ENCODE results near the gene MAD1L1. TPM values are rescaled to one million over a fixed set of nuclear protein-coding genes. Genes with fewer than 3 reads are reported as not detected.

MAD1L1 gene
- total and polyA plus RNA-seq, 2 of the 4 experiments (the other 2 are of a cell fraction): 29.0 to 40.9 TPM

- no peak for ATAC-seq (ENCODE audit: low read depth)
- Histone ChIP-seq H2BK120ac (ENCODE audit: low read depth, low read length) (no peak overlapping the region), H3K4me1 (ENCODE audit: control insufficient read depth, insufficient read depth, low read length) (peaks cover 20% of the 10 kb centered on the region), H3K4me2 (ENCODE audit: low read depth, low read length) (no peak overlapping the region), H3K56ac (ENCODE audit: extremely low read depth, insufficient read depth, low read length) (no peak overlapping the region), H4K91ac (ENCODE audit: insufficient read depth, low read depth, low read length) (no peak overlapping the region), H3K9me3 (ENCODE audit: control insufficient read depth, insufficient read depth, low read length) (no peaks in the 10 kb centered on the region), H2AFZ (replicated peaks; ENCODE audit: low read length, poor library complexity) (no peak overlapping the region), H3K9me1 (ENCODE audit: insufficient read depth, low read length) (peaks cover 19% of the 10 kb centered on the region; the same call in 1 of the 2 replicates), H3K4ac (ENCODE audit: low read depth, low read length) (no peak overlapping the region), H3K79me1 (ENCODE audit: low read depth in 1 of 2, low read length in 2 of 2) (peaks cover 0 to 30% of the 10 kb centered on the region in 2 experiments; a peak in 2 of 4 replicates), H2BK5ac (ENCODE audit: low read depth, low read length, poor library complexity, severe bottlenecking) (no peak overlapping the region), H4K5ac (ENCODE audit: low read depth, low read length) (no peak overlapping the region), H3K23ac (ENCODE audit: low read depth, low read length) (no peak overlapping the region), H2BK20ac (ENCODE audit: low read depth, low read length) (no peak overlapping the region), H3K4me3 (ENCODE audit: insufficient read depth, low read depth, low read length) (no peak overlapping the region), H4K20me1 (ENCODE audit: insufficient read depth, low read length) (no peaks in the 10 kb centered on the region; the same call in 1 of the 2 replicates), H3K36me3 (ENCODE audit: control insufficient read depth, insufficient read depth, low read length) (no peaks in the 10 kb centered on the region), H2AK5ac (ENCODE audit: low read depth, low read length) (no peak overlapping the region), H3K27ac (ENCODE audit: insufficient read depth, low read length) (no peak overlapping the region), H2AK9ac (replicated peaks; ENCODE audit: low read depth, low read length, poor library complexity) (no peak overlapping the region), H3K18ac (ENCODE audit: low read depth, low read length) (no peak overlapping the region), H2BK15ac (ENCODE audit: low read depth, low read length) (no peak overlapping the region), H3K27me3 (ENCODE audit: control insufficient read depth, insufficient read depth, low read length) (no peaks in the 10 kb centered on the region), H3K9ac (ENCODE audit: low read depth, low read length) (no peak overlapping the region), H3K14ac (replicated peaks; ENCODE audit: low read depth, low read length) (no peak overlapping the region), H4K8ac (ENCODE audit: low read depth in 2 of 2, low read length in 2 of 2) (no peak overlapping the region)
- ChIA-PET CTCF (no interaction called here), POLR2A (ENCODE audit: unreplicated experiment) (no interaction called here)
- in situ Hi-C loops (cut with MboI; ENCODE audit: low sequenced_read_pairs): no loop called here
- no TSS peak for BruUV-seq (replicated peaks)
- TF ChIP-seq RFX5 (IDR thresholded peaks at IDR 0.05; ENCODE audit: low read depth, low read length) (no peak), BHLHE40 (IDR thresholded peaks at IDR 0.05; ENCODE audit: low read depth, low read length) (no peak), FOS (IDR thresholded peaks at IDR 0.05; ENCODE audit: low read depth, low read length) (no peak), NFE2L2 (IDR thresholded peaks at IDR 0.05; ENCODE audit: low read depth, low read length) (no peak), CTCF (conservative IDR thresholded peaks at IDR 0.05; ENCODE audit: low read depth, low read length) (no peak), POLR2A (IDR thresholded peaks at IDR 0.05; ENCODE audit: low read depth, low read length) (no peak), MXI1 (IDR thresholded peaks at IDR 0.05; ENCODE audit: borderline replicate concordance, low read depth, low read length) (no peak), RAD21 (IDR thresholded peaks at IDR 0.05; ENCODE audit: low read length) (no peak), MAFK (IDR thresholded peaks at IDR 0.05; ENCODE audit: low read depth, low read length) (no peak), MAZ (IDR thresholded peaks at IDR 0.05; ENCODE audit: borderline replicate concordance, low read depth, low read length) (no peak), USF2 (IDR thresholded peaks at IDR 0.05; ENCODE audit: low read depth, low read length) (no peak), CHD1 (IDR thresholded peaks at IDR 0.05; ENCODE audit: low read depth, low read length) (no peak)
- WGBS, 2 experiments (ENCODE audit: extremely low coverage in 2 of 2, insufficient read length in 1 of 2): 97% methylated on average over 6 of the region's 9 CpGs; no CpG with 5 or more reads in 1 of the 2 experiments
- intact Hi-C loops (cut with micrococcal nuclease): no loop called here
- no peak for DNase-seq
- dilution Hi-C loops (cut with HindIII; ENCODE audit: low sequenced_read_pairs, unreplicated experiment): no loop called here
Observed at GRCh38 chr7:1914743-1915142, 318.0 kb downstream of the MAD1L1 start.
